NCI-H1694 treated with DMSO at 0.1 percent for 48 hours (cell line): ENCODE data around the gene SDK1.
"Not testable (repeated sequence)": the region's sequence is repeated elsewhere in the genome, so short reads cannot be mapped to it uniquely, and the experiment has no call there.

Experiments
- DNase-seq: peaks from one replicate; lab custom pipeline; 2025; lab: John Stamatoyannopoulos, UW

Gene SDK1

DNA sequence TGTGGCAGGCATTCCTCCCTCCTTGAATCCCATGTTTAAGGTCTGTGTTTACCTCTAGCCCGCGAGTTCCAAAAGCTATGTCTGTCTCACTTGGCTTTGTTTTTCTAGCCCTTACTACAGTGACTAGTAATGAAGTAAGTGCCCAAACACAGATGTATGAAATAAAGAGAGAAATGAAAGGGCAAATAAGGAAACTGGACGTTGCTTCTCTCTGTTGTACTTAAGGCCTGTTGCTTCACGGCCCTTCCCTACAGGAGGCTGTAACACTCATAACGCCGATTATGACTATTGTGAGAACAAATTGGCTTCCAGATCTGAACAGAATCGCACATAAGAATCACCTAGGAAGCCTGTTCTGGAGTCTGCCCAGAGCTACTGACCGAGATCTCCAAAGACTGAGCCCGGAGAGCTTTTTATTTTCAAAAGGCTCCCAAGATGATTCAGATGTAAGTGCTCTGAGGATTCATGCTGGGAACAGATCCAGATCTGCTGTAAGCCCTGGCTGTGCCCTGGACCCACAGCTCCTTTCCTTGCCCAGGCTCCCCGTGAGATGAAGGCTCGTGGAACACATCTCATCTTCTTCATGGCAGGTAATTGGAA, 432.6 kb downstream of the SDK1 start:
- no peak for DNase-seq

DNA sequence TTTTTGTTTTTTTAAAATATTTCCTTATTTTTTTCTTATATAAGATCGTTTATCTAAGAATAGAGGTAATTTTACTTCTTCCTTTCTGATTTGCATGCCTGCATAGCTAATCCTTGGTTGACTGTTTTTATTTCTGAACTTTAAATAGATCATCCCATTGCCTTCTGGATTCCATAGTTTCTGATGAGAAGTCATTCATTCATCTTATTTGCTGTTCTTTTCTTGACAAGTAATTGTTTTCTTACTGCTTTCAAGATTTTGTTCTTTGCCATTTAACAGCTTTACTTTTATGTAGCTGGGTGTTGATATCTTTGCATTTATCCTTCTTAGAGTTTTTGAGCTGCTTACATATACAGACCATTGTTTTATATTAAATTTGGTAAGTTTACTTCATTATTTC, 437.9 kb downstream of the SDK1 start:
- no peak for DNase-seq

GRCh38 chr7:3739983-3740382, 438.9 kb downstream of the SDK1 start:
- DNase-seq, result no peak

DNA sequence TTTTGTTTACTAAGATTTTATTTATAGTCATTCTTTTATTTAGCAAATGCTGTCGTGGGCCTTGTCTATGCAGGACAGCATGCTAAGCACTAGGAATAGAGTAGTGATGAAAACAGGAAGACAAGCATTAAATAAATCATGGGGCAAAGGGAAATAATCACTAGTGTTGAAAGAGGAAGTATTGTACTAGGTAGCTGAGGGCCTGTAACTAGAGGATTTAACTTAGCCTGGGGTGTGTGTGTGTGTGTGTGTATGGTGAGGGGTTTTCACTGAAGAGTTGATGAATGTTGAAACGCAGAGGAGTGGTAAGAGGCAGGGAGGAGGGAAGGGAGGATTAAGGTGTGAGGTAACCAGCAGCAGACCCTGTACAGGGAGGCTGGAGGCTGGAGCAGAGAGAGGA, 446.4 kb downstream of the SDK1 start:
- no peak for DNase-seq

DNA sequence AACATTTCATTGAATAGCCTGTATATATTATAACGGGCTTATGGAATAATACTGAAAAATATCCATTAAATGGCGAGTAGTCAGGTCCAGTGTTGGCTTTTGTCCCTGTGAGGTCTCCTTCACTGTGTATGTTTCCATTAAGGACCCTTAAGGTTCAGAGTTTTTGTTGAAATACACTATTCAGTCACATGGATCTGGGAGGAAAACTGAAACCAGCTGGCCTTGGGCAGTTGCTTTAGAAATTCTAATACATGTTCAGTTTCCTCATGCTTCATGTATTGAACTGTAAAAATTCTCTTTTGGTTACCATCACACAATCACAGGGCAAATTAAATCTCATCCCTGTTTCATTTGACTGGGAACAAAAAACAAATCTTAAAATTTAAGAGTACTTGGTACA, 447.3 kb downstream of the SDK1 start:
- no peak for DNase-seq

DNA sequence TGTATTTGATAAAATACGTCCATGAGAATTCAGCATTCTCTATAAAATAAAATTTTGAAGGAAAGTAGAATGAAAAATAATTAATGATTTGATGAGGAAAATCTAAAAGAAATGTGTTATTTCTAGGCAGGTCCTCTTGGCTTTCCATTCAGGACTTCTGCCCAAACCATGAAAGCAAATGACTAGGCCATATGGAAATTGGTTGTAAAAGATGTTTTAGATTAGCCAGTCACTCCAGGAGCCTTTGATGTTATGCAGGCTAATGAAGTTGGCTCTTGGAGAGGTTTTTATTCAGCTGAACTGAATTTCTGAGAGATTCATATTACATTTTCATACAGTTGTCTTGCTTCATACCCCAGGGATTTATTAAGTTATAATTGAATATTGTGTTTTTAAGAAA, 452.8 kb downstream of the SDK1 start:
- no peak for DNase-seq

GRCh38 chr7:3754493-3755341, 453.7 kb downstream of the SDK1 start:
- DNase-seq, result peak; percentile 28

DNA sequence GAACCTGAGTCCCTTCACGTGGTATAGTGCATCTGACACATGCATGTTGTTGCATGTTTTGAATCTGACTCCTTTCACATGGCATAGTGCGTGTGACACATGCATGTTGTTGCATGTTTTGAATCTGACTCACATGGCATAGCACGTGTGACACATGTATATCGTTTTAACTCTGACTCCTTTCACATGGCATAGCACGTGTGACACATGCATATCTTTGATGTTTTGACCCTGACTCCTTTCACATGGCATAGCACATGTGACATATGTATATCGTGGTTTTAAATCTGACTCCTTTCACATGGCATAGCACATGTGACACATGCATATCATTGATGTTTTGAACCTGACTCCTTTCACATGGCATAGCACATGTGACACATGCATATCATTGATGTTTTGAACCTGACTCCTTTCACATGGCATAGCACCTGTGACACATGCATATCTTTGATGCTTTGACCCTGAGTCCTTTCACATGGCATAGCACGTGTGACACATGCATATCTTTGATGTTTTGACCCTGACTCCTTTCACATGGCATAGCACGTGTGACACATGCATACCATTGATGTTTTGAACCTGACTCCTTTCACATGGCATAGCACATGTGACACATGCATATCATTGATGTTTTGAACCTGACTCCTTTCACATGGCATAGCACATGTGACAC, 454.9 kb downstream of the SDK1 start:
- not testable (repeated sequence) for DNase-seq

DNA sequence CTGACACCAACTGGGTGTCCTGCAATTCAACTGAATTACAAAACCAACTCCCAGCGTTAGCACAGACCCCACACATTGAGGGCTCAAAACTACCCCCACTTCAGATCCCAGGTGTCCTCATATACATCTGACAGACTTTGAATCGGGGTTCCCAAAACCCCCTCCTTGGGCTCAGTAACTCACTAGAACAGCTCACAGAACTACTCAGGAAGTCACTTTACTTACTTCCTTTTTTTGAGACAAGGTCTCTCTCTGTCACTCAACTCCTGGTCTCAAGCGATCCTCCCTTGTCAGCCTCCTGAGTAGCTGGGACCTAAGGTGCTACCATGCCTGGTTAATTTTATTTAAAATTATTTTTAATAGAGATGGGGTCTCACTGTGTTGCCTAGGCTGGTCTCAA, 456.0 kb downstream of the SDK1 start:
- no peak for DNase-seq

- no peak for DNase-seq
These were observed 459.6 kb downstream of the SDK1 start for GRCh38 chr7:3760651-3761050.

DNA sequence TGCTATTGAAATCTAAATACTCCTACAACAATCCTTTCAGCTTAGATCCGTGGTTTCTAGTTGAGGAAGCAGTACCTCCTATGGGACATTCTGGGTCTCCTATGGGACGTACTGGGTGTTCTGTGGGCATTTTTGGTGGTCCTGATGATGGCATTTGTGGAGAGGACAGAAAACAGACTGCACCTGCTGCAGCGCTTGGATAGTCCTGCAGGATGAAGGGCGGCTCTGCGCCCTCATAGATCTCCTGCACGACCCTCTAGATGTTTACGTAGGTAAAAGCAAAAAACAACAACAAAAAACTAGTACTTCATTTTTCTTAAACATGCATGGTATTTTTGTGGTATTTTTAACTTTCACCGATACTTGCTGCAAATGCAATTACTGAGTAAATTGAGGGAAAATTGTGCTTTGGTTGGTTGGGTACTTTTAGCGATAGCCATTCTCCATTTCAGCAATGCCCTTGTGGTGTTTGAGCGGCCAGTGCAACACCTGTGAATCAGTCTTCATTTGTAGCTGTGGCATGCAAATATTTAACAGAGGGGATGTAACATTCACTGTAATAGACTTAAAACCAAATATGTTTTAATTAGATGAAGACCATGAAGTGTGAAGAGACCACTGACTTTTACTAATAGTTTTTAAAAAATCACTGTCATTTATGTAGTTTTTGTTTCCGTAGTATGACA, 461.2 kb downstream of the SDK1 start:
- no peak for DNase-seq

DNA sequence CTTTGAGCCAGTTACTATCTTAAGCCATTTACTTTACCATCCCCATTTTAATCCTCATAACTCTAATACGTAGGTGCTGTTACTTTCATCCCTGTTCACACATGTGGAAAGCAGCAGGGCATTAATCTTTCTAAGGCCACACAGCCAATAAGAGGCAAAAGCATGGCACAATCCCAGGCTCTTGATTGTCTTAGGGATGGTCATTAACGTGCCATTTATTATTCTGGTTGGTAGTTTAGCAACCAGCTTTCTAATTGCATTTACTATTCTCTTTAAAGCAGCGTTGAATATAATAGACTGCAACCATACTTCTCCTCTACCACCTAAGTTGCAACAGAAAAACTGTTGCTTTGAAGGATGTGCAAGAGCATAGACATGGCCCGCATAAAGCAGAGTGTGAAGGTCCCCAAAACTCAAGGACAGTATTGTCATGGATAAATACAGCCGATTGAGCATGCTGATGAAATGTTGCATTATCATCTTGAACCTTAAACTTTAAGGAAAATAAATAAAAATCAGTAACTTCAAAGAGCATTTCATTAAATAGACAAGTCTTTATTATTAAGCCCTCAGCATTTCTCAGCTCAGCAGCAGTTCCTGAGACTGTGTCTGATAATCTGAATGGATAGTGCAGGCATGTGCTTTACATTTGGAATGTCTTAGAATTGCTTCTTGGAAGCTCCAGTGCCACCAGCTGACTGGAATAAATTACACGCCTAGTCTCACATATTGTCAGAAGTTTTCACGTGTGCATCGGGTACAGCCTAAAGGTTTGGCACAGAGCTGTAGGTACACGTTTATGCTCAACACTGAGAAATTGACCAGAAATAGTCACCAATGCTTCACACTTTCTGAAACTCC, 467.1 kb downstream of the SDK1 start:
- DNase-seq, result no peak

- no peak for DNase-seq
These were observed 470.9 kb downstream of the SDK1 start for GRCh38 chr7:3771906-3772305.

DNA sequence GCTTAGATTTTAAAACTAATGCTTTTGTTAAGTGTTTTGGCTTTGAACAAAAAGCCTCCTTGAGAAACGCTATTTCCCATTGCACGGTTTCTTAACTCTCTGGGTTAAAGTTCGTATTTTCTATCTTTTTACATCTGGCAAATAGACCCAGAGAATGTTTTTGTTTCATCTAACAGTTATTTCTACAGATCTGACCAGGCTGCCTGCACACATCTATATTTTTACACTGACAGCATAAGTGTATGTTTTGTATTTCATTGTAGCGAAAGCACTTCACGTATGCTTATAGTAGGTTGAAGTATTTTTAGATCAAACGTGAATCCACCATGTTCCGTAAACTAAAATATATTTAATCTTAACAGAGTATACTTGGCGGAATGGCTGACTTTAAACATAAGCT, 477.3 kb downstream of the SDK1 start:
- DNase-seq, result no peak

- DNase-seq, result no peak
These were observed 479.0 kb downstream of the SDK1 start for GRCh38 chr7:3780016-3780415.

DNA sequence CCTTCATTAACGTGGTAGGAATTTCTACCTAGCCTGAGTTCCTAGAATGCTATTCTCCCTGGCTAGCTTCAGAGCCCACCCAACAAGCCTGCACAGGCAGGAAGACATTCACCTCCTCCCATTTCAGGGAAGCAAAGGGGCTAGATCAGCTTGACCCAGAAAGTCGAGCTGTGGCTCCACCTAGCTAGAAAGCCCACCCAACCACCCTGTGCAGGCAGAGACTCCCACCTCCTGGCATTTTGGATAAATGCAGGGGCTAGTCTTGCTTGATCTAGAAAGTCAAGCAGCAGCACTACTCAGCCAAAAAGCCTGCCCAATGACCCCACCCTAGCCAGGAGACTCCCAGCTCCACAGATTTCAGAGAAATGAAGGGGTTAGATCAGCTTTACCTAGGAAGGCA, 479.5 kb downstream of the SDK1 start:
- DNase-seq, result no peak

DNA sequence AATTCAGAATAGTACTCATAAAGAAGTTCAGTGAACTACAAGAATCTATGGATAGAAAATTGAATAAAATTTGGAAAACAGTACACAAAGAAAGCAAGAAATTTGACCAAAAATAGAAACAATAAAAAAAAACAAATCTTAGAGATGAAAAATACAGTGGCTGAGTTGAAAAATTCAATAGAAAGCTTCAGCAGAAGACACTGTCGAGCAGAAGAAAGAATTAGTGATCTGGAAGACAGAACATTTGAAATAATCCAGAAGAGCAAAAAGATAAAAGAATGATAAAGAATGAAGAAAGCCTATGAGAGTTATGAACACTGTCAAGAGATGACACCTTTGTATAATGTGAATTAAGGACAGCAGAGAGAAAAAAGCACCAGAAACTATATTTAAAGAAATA, 480.6 kb downstream of the SDK1 start:
- no peak for DNase-seq

GRCh38 chr7:3787717-3788264, 486.7 kb downstream of the SDK1 start:
- no peak for DNase-seq

DNA sequence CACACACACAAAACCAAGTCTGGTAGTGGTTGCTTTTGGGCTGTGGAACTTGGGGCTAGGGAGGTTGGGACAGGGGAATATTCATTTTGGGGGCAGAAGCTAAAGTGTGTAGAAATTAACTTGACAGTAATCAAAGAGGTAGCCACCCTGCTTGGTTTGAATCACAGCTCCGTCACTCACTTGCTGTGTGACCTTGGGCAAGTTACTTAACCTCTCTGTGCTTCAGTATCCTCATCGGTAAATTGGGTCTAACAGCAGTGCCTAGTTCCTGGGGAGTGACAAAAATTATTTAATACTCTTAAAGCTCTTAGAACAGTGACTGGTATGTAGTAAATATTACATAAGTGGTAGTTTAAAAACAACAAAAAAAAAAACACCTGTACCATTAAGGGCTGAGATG, 489.8 kb downstream of the SDK1 start:
- no peak for DNase-seq

DNA sequence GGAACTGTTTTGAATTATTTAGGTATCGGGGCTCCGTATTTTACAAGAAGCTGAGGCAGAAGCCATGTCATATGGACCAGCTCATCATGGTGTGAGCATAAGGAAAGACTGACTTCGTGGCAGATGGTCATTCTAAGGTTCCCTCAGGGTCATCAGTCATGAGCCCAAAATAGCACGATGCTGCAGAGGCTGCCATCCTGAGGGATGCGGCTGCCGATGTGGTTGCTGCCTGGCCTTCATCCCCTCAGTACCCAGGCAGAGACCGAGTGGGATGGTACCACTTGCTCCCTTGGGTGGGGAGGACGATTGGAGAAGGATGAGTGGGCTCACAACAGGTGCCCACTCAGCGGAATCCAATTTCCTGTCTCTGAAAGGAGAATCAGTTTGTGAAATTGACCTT, 490.3 kb downstream of the SDK1 start:
- DNase-seq, result no peak

- DNase-seq, result no peak
These were observed 494.1 kb downstream of the SDK1 start for GRCh38 chr7:3795141-3795540.
